Tibial artery (tissue), 4 donors: ENCODE results near the gene KRT78.

Experiments
- DNase-seq, 2 donors: peaks; one replicate each; pipeline ENCODE4 v3.0.0-alpha.2; 2019
- H3K27ac ChIP-seq, 2 donors: fragments of 200-600 bp; sonication (generic) in 1 of 2; 1 replicate in 1 of 2; 2 replicates in 1 of 2; pipeline ENCODE4 v1.5.1; 2018 to 2019; ENCODE audit warnings: mild to moderate bottlenecking in 1 of 2
- H3K27me3 ChIP-seq, 2 donors: fragments of 200-600 bp; sonication (generic) in 1 of 2; one replicate each; pipeline versions ENCODE4 v1.5.1 to v1.6.0; 2016 to 2019
- H3K36me3 ChIP-seq, 3 donors: fragments of 200-600 bp; sonication (generic) in 2 of 3; one replicate each; pipeline ENCODE4 v1.5.1; 2016 to 2019; ENCODE audit warnings: mild to moderate bottlenecking in 2 of 3
- H3K4me1 ChIP-seq, 4 donors: fragments of 200-600 bp; sonication (generic) in 2 of 4; 1 replicate in 3 of 4; 2 replicates in 1 of 4; pipeline ENCODE4 v1.5.1; 2016 to 2019
- H3K4me3 ChIP-seq, 2 donors: fragments of 200-600 bp; sonication (generic) in 1 of 2; 1 replicate in 1 of 2; 2 replicates in 1 of 2; pipeline ENCODE4 v1.5.1; 2018 to 2019; ENCODE audit warnings: mild to moderate bottlenecking in 2 of 2
- H3K9me3 ChIP-seq, 3 donors: fragments of 200-600 bp; sonication (generic) in 1 of 3; one replicate each; pipeline ENCODE4 v1.5.1; 2016 to 2019
- CTCF ChIP-seq, 2 experiments: fragments of 200-600 bp in 1 of 2; fragments of 450-650 bp in 1 of 2; IDR thresholded peaks; one replicate each; pipeline ENCODE4 v1.5.1; 2017 to 2019; ENCODE audit warnings: antibody characterized with exemption in 2 of 2, mild to moderate bottlenecking in 1 of 2, moderate library complexity in 1 of 2
- intact Hi-C: fragments of 100-400 bp; cut with DNase I; formaldehyde crosslinking; loops from one replicate; pipeline ENCODE4 v1.15.0; 2023; ENCODE audit warnings: low total_unique reads

The KRT78 gene

DNA sequence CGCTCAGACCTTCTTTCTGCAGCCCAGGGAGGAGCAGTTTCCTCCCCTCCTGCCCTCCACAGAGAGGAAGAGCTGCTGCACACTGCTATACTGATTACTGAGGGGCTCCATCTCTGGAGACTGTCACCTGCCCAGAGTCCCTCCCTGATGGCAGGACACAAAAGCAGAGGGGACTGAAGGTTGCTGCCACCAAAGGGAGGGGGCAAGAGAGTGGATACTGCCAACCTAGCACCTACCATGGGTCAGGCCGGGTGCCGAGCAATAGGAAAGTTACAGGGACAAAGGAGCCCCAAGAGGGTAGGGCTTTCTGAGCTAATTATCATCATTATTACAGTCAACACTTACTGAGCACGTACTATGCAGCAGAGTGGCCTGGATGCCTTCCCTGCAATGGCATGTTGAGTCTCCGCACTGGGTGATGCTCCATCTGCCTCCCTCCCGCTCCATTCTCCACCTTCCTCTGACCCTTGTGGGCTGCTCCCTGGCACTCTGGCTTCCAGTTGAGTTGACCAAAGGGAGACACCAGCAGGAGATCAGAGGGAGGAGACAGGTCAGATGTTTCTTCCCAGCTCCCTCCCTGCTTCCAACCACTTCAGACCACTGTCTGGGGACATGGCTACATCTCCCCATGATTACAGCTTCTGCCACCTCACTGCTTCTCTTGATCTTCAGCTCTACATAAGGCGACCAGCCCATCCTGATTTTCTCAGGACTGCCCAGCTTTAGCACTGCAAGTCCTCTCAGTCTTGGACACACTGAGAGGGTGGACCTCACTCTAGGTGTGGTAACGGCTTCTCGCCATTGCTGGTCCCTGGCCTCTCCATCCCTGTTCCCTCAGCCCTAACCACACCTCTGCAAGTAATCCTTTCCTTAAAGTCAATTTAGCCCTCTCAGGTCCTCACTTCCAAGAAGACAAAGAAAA lies 12.0 kb downstream of the KRT78 start:
- Histone ChIP-seq H3K4me3 (no peak overlapping the region), H3K36me3 (no peaks in the 10 kb centered on the region), H3K27ac (no peak overlapping the region), H3K4me1 (no peaks in the 10 kb centered on the region), H3K27me3 (peaks cover 0 to 40% of the 10 kb centered on the region in 2 donors), H3K9me3 (no peaks in the 10 kb centered on the region)
- intact Hi-C loops: no loop called here
- no peak for DNase-seq
- no peak for TF ChIP-seq CTCF (IDR thresholded peaks at IDR 0.05)

- Histone ChIP-seq H3K9me3 (no peaks in the 10 kb centered on the region), H3K27me3 (peaks cover 0 to 40% of the 10 kb centered on the region in 2 donors), H3K36me3 (no peaks in the 10 kb centered on the region), H3K4me3 (no peak overlapping the region), H3K27ac (no peak overlapping the region), H3K4me1 (no peaks in the 10 kb centered on the region)
- intact Hi-C loops: no loop called here
- no peak for DNase-seq
- TF ChIP-seq CTCF (IDR thresholded peaks at IDR 0.05): no peak
Observed at GRCh38 chr12:52836042-52836466, 12.7 kb downstream of the KRT78 start.

DNA sequence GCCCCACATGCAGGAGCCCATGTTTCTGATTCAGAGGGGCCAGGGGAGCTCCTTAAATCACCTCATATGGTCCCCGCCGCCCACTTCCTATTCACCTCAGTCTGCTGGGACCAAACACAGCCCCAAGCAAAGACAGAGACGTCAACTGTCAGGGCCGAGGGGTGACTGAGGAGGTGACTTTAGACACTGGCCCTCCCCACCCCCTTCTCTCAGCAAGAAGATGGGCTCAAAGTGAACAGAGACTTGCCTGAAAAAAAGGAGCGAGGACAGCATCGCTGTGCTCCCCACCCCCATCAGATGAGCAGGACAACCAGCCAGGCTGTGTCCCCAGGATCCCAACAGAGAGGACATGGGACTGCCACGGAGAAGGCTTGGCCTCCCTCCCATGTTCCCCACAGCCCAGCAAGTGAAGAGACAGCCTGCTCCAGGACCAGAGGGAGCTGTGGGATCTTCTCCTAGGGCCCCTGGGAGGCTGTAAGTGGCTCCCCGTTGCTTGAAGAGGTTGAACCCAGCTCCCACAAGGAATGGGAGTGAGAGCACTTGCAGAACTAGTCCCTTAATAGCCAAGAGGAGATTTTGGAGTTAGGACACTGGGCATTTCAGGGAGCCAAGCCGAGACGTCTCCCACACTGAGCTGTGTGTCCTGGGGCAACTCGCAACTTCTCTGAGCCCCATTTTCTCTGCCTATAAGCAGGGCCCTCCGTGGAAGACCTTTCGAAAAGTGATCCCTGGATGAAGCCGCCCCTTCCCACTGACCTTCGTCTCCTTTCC lies 13.3 kb downstream of the KRT78 start:
- Histone ChIP-seq H3K4me1 (no peaks in the 10 kb centered on the region), H3K36me3 (no peaks in the 10 kb centered on the region), H3K4me3 (no peak overlapping the region), H3K27me3 (peaks cover 0 to 40% of the 10 kb centered on the region in 2 donors), H3K9me3 (no peaks in the 10 kb centered on the region), H3K27ac (no peak overlapping the region)
- TF ChIP-seq CTCF (IDR thresholded peaks at IDR 0.05): no peak
- no peak for DNase-seq
- intact Hi-C loops: no loop called here

DNA sequence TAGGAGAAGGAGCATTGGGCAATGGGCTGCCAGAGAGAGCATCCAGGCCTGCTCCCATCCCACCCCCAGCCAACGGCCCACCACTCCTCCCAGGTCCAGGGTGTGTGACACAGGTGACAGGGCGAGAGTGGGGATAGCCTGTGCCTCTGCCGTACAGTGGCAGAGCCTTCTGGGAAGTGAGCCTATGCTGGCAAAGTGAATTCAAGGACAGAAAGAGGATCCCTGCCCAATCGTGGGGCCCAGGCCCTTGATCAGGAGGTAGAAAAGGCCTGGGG lies 14.1 kb downstream of the KRT78 start:
- DNase-seq: no peak
- no peak for TF ChIP-seq CTCF (IDR thresholded peaks at IDR 0.05)
- Histone ChIP-seq H3K9me3 (no peaks in the 10 kb centered on the region), H3K27ac (no peak overlapping the region), H3K4me3 (no peak overlapping the region), H3K36me3 (no peaks in the 10 kb centered on the region), H3K27me3 (peaks cover 0 to 36% of the 10 kb centered on the region in 2 donors), H3K4me1 (no peaks in the 10 kb centered on the region)
- intact Hi-C loops: no loop called here

GRCh38 chr12:52833922-52834726 lies 14.7 kb downstream of the KRT78 start, which contains the start of gene KRT79:
TSS of gene KRT79 (minus strand) at chr12:52834311. CDS start at chr12:52834260, 51 bp downstream.
- Histone ChIP-seq H3K9me3 (no peaks in the 10 kb centered on the region), H3K27me3 (peaks cover 0 to 31% of the 10 kb centered on the region in 2 donors), H3K27ac (no peak within 1 kb of the TSS), H3K4me3 (no peak within 1 kb of the TSS), H3K4me1 (no peaks in the 10 kb centered on the region), H3K36me3 (no peaks in the 10 kb centered on the region)
- intact Hi-C loops: no loop called here
- no peak for TF ChIP-seq CTCF (IDR thresholded peaks at IDR 0.05)
- no peak for DNase-seq
